Epithelial cell of esophagus (primary cell): ENCODE data around the gene CDC42EP4.

Experiments used
- DNase-seq: peaks from one replicate; pipeline ENCODE4 v3.0.0; 2010; ENCODE audit warnings: low read depth
- H3K4me3 ChIP-seq: 2 replicates; pipeline ENCODE4 v1.5.1; 2011; ENCODE audit warnings: mild to moderate bottlenecking, low read length, control low read depth
- CTCF ChIP-seq: IDR thresholded peaks from 2 replicates; pipeline ENCODE4 v1.5.1; 2011; ENCODE audit warnings: low read depth, mild to moderate bottlenecking, low read length, control low read depth, inconsistent platforms; ENCODE audit not compliant: insufficient read depth; ENCODE audit errors: missing control alignments

CDC42EP4 gene

GRCh38 chr17:73293480-73293911 lies 18.3 kb downstream of the CDC42EP4 start:
- TF ChIP-seq CTCF: no peak

GRCh38 chr17:73293031-73293430 lies 18.8 kb downstream of the CDC42EP4 start:
- peak; percentile 40 for DNase-seq
- H3K4me3 ChIP-seq: no peak overlapping the region
- no peak for TF ChIP-seq CTCF

More at GRCh38 chr17:73293480-73293911, 18.3 kb downstream of the CDC42EP4 start:
- H3K4me3 ChIP-seq: no peak overlapping the region
- DNase-seq: peak; percentile 87

- no peak for TF ChIP-seq CTCF
- DNase-seq: peak; percentile 57
- H3K4me3 ChIP-seq: no peak overlapping the region
Measured at GRCh38 chr17:73292031-73292531, 19.7 kb downstream of the CDC42EP4 start.

- TF ChIP-seq CTCF: no peak
- no peak overlapping the region for H3K4me3 ChIP-seq
- DNase-seq: peak; percentile 72
Measured at GRCh38 chr17:73291260-73291801, 20.5 kb downstream of the CDC42EP4 start.

GRCh38 chr17:73290399-73291259 lies 21.2 kb downstream of the CDC42EP4 start:
- peak; percentile 37 for DNase-seq
- H3K4me3 ChIP-seq: no peak overlapping the region
- TF ChIP-seq CTCF: no peak

- no peak overlapping the region for H3K4me3 ChIP-seq
- DNase-seq: no peak
Measured at GRCh38 chr17:73289549-73290254, 22.1 kb downstream of the CDC42EP4 start.

More at GRCh38 chr17:73289549-73290254, 22.1 kb downstream of the CDC42EP4 start:
- TF ChIP-seq CTCF: no peak
